ENCODE measurements around the gene DBH. TPM values are rescaled to one million over a fixed set of nuclear protein-coding genes. Genes with fewer than 3 reads are reported as not detected.

Gene DBH
- total RNA-seq, 3 donors from 2014 or later (not counting 1 experiment from before 2014, with no cell fraction given) = not detected

DNA sequence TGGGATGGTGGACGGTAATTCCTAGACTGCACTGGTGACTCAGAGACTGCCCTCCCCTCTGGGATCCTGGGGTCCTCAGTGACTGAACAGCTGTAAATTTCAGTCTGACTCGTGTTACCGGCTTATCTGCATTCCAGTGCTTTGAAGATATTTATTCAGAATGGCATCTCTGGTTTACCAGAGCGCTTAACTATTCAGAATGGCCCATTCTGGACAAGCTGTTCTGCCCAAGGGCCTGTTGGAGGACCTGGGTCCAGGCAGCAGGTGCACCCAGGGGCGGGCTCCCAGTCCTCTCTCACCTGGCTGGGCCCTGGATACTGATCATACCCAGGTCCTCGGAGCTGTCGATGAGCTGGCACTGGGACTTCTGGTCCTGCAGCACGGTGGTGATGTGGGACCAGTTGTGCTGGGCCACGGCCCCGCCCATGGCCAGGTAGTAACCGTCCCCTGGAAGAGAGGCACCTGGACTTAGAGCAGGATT, 54.0 kb downstream of the DBH start:
- no peaks in the 10 kb centered on the region for H3K36me3 ChIP-seq (ENCODE audit: control insufficient read depth, insufficient read depth, low read length)
- no peaks in the 10 kb centered on the region for H3K9me3 ChIP-seq (ENCODE audit: control insufficient read depth, insufficient read depth, low read length)
- TF ChIP-seq CTCF (IDR thresholded peaks at IDR 0.05) = no peak
- no peaks in the 10 kb centered on the region for H3K9me3 Mint-ChIP-seq
- H3K36me3 Mint-ChIP-seq = no peaks in the 10 kb centered on the region
- no peak for ATAC-seq
- WGBS (ENCODE audit: insufficient coverage) = 93% methylated on average over 11 of the region's 11 CpGs
- H3K4me3 ChIP-seq (ENCODE audit: low read length) = no peak overlapping the region
- H3K4me1 ChIP-seq (ENCODE audit: control insufficient read depth, insufficient read depth, low read length) = no peaks in the 10 kb centered on the region
- intact Hi-C loops (cut with micrococcal nuclease) = no loop called here
- H3K4me1 Mint-ChIP-seq = no peaks in the 10 kb centered on the region
- H3K27ac Mint-ChIP-seq = no peak overlapping the region
- DNase-seq = no peak
- no peak overlapping the region for H3K4me3 Mint-ChIP-seq
- H3K27me3 ChIP-seq (ENCODE audit: control insufficient read depth, insufficient read depth, low read length) = no peaks in the 10 kb centered on the region
- H3K27me3 Mint-ChIP-seq (ENCODE audit: low read depth in 2 of 2) = no peaks in the 10 kb centered on the region
- H3K27ac ChIP-seq (ENCODE audit: low read length) = no peak overlapping the region

DNA sequence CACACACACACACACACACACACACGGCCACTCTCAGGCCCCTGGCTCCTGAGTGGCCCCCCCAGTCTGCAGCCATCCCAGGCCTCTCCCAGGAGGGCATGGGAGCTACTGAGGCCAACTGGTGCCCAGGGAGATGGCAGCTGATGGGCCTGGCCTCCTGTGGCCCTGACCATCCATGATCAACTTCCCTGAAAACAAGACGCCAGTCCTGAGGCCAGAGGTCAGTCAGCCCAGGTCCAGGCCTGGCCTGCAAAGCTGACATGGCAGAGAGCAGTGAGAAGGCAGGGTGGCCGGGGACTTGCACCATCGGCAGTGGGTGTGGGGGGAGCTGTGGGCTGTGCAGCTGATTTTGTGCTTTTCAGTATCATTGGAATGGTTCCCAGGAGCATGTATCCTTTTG, 55.0 kb downstream of the DBH start:
- no peak for DNase-seq
- no peak for ATAC-seq
- Histone ChIP-seq H3K27ac (ENCODE audit: low read length) (no peak overlapping the region), H3K27me3 (ENCODE audit: control insufficient read depth, insufficient read depth, low read length) (no peaks in the 10 kb centered on the region), H3K4me3 (ENCODE audit: low read length) (no peak overlapping the region), H3K4me1 (ENCODE audit: control insufficient read depth, insufficient read depth, low read length) (no peaks in the 10 kb centered on the region), H3K36me3 (ENCODE audit: control insufficient read depth, insufficient read depth, low read length) (no peaks in the 10 kb centered on the region), H3K9me3 (ENCODE audit: control insufficient read depth, insufficient read depth, low read length) (no peaks in the 10 kb centered on the region)
- intact Hi-C loops (cut with micrococcal nuclease) = no loop called here
- Mint-ChIP-seq H3K36me3 (no peaks in the 10 kb centered on the region), H3K4me1 (no peaks in the 10 kb centered on the region), H3K27ac (no peak overlapping the region), H3K4me3 (no peak overlapping the region), H3K9me3 (no peaks in the 10 kb centered on the region), H3K27me3 (ENCODE audit: low read depth in 2 of 2) (no peaks in the 10 kb centered on the region)
- WGBS (ENCODE audit: insufficient coverage) = 79% methylated on average over 4 of the region's 4 CpGs
- no peak for TF ChIP-seq CTCF (IDR thresholded peaks at IDR 0.05)

- Mint-ChIP-seq H3K27me3 (ENCODE audit: low read depth in 2 of 2) (no peaks in the 10 kb centered on the region), H3K36me3 (no peaks in the 10 kb centered on the region), H3K4me3 (no peak overlapping the region), H3K4me1 (no peaks in the 10 kb centered on the region), H3K27ac (no peak overlapping the region), H3K9me3 (no peaks in the 10 kb centered on the region)
- Histone ChIP-seq H3K9me3 (ENCODE audit: control insufficient read depth, insufficient read depth, low read length) (no peaks in the 10 kb centered on the region), H3K4me3 (ENCODE audit: low read length) (no peak overlapping the region), H3K36me3 (ENCODE audit: control insufficient read depth, insufficient read depth, low read length) (no peaks in the 10 kb centered on the region), H3K27me3 (ENCODE audit: control insufficient read depth, insufficient read depth, low read length) (no peaks in the 10 kb centered on the region), H3K4me1 (ENCODE audit: control insufficient read depth, insufficient read depth, low read length) (no peaks in the 10 kb centered on the region), H3K27ac (ENCODE audit: low read length) (no peak overlapping the region)
- no peak for TF ChIP-seq CTCF (IDR thresholded peaks at IDR 0.05)
- intact Hi-C loops (cut with micrococcal nuclease) = no loop called here
- 92% methylated on average over 19 of the region's 19 CpGs for WGBS (ENCODE audit: insufficient coverage)
- DNase-seq (no peak), ATAC-seq (no peak)
Measured at GRCh38 chr9:133691626-133692363, 55.6 kb downstream of the DBH start.

Data from natural killer cell (primary cell).